ENCODE measurements around the gene TBC1D22A. TPM values are rescaled to one million over a fixed set of nuclear protein-coding genes. Genes with fewer than 3 reads are reported as not detected.

TBC1D22A gene
- total and polyA plus RNA-seq, 8 donors = 14.4 to 33.5 (median 15.7) TPM

DNA sequence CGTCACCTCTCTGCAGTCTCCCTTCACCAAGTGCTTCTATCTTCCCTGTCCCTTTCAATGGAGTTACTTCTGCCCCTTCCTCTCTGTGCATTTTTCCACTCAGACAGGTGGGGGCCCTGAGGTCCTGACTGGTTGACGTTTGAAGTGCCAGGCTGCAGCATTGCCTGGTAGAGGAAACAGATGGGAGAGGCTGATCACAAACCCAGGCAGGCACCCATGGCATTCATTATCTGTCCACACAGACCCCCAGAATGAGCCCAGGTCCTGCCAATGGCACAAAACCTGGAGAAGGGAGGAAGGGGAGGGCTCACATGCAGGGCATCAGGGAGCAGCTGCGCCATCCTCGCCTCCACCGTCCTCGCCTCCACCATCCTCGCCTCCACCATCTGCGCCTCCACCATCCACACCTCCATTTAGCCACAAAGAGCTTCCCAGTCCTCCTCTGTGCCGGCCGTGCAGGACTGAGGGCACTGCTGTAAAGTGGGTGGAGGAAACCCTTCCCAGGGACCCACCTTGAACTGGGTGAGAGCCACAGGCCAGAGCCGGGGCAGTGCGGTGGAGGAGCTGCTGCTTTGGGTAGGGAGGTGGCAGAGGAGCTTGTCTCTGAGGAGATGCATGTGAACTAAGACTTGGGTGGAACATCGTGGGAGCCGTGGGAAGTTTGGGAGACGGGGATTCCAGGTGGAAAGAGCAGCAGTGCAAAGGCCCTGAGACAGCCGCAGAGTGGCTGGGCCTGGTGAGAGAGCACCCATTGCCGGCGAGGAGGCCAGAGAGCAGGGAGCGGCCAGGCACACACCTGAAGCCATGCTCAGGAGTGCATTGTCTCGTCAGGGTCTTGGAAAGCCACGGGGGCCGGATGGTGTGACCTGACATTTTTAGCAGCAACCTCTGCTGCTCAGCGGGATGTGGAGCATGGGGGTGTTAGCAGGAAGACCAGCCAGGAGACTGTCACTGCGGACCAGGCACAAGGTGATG is 145.1 kb downstream of the TBC1D22A start:
- TF ChIP-seq, protein P1, sequence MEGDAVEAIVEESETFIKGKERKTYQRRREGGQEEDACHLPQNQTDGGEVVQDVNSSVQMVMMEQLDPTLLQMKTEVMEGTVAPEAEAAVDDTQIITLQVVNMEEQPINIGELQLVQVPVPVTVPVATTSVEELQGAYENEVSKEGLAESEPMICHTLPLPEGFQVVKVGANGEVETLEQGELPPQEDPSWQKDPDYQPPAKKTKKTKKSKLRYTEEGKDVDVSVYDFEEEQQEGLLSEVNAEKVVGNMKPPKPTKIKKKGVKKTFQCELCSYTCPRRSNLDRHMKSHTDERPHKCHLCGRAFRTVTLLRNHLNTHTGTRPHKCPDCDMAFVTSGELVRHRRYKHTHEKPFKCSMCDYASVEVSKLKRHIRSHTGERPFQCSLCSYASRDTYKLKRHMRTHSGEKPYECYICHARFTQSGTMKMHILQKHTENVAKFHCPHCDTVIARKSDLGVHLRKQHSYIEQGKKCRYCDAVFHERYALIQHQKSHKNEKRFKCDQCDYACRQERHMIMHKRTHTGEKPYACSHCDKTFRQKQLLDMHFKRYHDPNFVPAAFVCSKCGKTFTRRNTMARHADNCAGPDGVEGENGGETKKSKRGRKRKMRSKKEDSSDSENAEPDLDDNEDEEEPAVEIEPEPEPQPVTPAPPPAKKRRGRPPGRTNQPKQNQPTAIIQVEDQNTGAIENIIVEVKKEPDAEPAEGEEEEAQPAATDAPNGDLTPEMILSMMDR (IDR thresholded peaks at IDR 0.05) = no peak
- no peak overlapping the region for H3K4me3 ChIP-seq
- intact Hi-C loops (cut with DNase I) = no loop called here

DNA sequence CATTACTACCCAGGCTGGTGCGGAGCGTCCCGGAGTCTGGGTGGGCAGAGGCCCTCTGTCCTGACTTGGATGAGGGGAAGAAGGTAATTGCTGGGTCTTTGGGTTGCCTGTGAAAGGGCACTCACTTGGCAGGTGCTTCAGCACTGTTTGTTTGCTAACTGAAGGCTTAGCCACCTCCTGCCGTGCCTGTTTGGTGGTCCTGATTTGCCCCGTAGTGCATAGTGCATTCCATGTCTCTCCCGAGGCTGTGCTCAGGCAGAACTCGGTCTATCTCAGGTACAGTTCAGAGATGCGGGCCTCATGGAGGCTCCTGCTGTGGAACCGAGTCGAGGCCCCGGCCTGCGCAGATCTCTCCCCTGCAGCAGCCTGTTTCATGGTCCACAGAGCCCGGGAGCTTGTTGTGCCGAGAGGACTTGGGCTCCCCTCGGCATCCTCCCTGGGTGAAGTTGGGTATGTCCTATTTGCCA is 146.2 kb downstream of the TBC1D22A start:
- H3K27ac ChIP-seq = no peak overlapping the region
- no peak overlapping the region for H3K4me3 ChIP-seq
- H3K9me3 ChIP-seq = no peaks in the 10 kb centered on the region
- peaks cover 0 to 25% of the 10 kb centered on the region in 2 donors for H3K36me3 ChIP-seq
- no peak for ATAC-seq
- H3K27me3 ChIP-seq = no peaks in the 10 kb centered on the region
- no peak for DNase-seq
- TF ChIP-seq, protein P1 (IDR thresholded peaks at IDR 0.05) = no peak
- H3K4me1 ChIP-seq = no peaks in the 10 kb centered on the region
- intact Hi-C loops (cut with DNase I) = no loop called here

More for the DNA sequence above, 145.1 kb downstream of the TBC1D22A start:
- peaks cover 0 to 25% of the 10 kb centered on the region in 2 donors for H3K36me3 ChIP-seq
- H3K27ac ChIP-seq = no peak overlapping the region
- H3K27me3 ChIP-seq = no peaks in the 10 kb centered on the region
- no peaks in the 10 kb centered on the region for H3K9me3 ChIP-seq
- DNase-seq (no peak), ATAC-seq (no peak)
- no peaks in the 10 kb centered on the region for H3K4me1 ChIP-seq

DNA sequence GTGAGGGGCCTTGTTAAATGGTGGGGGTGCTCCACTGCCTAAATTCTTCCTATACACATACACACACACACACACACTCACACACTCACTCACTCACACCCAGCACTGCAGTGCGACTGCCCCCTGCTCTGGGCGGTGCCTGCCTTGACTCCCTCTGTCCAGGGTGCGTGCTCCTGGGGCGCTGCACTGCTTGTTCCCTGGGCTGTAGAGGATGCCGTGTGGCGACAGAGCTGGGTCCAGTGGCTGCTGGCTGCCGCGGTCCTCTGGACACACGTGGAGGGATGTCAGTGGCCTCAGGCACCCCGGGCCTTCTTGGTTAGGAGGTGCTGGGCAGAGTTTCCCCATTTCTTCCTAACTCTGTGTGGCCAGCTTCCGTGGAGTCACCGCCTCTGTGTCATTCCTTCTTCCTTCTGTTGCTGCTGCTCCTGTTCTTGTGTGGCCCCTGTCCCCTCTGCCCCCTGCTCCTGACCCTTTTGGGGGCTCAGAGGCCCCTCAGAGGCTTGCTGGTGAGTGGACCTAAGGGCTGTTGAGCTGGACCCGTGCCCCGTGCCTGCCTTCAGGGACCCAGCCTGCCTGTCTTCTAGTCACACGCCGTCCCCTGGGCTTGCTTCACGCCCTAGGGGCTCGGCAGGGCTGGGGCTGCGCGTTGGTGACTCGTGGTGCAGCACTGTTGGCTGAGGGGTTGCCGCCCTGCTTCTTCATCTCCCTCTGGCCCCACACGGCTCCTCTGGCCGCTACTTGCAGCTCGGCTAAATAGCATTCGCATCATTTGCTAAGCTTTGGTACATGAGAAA is 147.0 kb downstream of the TBC1D22A start:
- TF ChIP-seq, protein P1 (IDR thresholded peaks at IDR 0.05) = no peak
- H3K4me3 ChIP-seq = no peak overlapping the region
- no peaks in the 10 kb centered on the region for H3K27me3 ChIP-seq
- H3K36me3 ChIP-seq = peaks cover 0 to 31% of the 10 kb centered on the region in 2 donors
- DNase-seq (no peak), ATAC-seq (no peak)
- no peaks in the 10 kb centered on the region for H3K9me3 ChIP-seq
- no peaks in the 10 kb centered on the region for H3K4me1 ChIP-seq
- no peak overlapping the region for H3K27ac ChIP-seq
- intact Hi-C loops (cut with DNase I) = no loop called here

DNA sequence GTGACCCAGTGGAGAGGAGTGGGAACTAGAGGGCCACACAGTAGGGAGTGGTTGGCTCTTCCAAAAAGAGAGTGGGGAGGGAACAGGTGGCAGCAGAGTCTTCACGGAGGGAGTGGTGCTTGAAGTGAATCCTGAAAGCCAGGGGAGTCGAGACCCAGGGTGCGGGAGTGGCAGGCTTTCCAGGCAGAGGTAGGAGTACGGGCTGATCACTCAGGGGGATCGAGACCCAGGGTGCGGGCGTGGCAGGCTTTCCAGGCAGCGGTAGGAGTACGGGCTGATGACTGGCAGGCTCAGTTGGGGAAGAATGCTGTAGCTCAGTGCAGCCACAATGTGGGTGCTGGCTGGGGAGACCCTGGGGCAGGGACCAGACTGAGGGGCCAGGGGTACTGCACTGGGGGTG is 148.2 kb downstream of the TBC1D22A start:
- H3K27ac ChIP-seq = no peak overlapping the region
- H3K4me3 ChIP-seq = no peak overlapping the region
- intact Hi-C loops (cut with DNase I) = no loop called here
- TF ChIP-seq, protein P1 (IDR thresholded peaks at IDR 0.05) = no peak
- H3K9me3 ChIP-seq = no peaks in the 10 kb centered on the region
- DNase-seq = no peak
- ATAC-seq = no peak
- no peaks in the 10 kb centered on the region for H3K4me1 ChIP-seq
- no peaks in the 10 kb centered on the region for H3K27me3 ChIP-seq
- H3K36me3 ChIP-seq = peaks cover 0 to 43% of the 10 kb centered on the region in 2 donors

DNA sequence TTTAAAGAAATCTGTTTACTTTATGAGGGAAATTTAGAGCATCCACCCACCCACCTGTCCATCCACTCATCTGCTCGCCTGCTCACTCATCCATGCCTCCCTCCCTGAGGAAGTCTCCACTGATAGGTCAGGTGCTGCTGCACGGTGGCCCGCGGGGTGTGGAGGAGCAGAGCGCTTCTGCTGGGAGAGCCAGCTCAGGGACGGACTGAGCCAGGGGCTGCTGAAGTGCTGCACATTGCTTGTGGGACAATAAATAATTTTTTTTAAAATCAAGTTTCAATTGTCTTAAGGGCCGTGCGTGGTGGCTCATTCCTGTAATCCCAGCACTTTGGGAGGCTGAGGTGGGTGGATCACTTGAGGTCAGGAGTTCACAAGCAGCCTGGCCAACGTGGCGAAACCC is 148.9 kb downstream of the TBC1D22A start:
- Histone ChIP-seq H3K4me3 (no peak overlapping the region), H3K9me3 (no peaks in the 10 kb centered on the region), H3K27me3 (no peaks in the 10 kb centered on the region), H3K27ac (no peak overlapping the region), H3K36me3 (peaks cover 0 to 50% of the 10 kb centered on the region in 2 donors), H3K4me1 (no peaks in the 10 kb centered on the region)
- no peak for ATAC-seq
- TF ChIP-seq, protein P1 (IDR thresholded peaks at IDR 0.05) = no peak
- no peak for DNase-seq
- intact Hi-C loops (cut with DNase I) = no loop called here

Data from left lung (tissue), 10 donors.